ENCODE data around the gene C21orf91.

The C21orf91 gene

DNA sequence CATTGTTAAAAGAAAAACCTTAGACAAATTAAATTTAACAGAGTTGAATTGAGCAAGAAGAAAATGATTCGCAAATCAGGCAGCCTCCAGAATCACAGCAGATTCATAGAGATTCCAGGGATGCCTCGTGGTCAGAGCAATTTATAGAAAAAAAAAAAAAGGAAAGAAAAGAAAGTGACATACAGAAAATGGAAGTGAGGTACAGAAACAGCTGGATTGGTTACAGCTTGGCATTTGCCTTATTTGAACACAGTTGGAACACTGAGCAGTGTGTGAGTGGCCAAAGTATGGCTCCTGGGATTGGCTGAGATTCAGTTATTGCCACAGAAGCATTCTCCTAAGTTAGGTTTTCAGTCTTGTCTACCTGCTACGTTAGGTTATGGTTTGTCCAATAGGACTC, 9.1 kb upstream of the C21orf91 start:
- TF ChIP-seq SNAI2 (CRISPR knock-in tag; IDR thresholded peaks at IDR 0.05): no peak
- TF ChIP-seq GLIS3 (CRISPR knock-in tag; IDR thresholded peaks at IDR 0.05): no peak
- TF ChIP-seq, protein P1, sequence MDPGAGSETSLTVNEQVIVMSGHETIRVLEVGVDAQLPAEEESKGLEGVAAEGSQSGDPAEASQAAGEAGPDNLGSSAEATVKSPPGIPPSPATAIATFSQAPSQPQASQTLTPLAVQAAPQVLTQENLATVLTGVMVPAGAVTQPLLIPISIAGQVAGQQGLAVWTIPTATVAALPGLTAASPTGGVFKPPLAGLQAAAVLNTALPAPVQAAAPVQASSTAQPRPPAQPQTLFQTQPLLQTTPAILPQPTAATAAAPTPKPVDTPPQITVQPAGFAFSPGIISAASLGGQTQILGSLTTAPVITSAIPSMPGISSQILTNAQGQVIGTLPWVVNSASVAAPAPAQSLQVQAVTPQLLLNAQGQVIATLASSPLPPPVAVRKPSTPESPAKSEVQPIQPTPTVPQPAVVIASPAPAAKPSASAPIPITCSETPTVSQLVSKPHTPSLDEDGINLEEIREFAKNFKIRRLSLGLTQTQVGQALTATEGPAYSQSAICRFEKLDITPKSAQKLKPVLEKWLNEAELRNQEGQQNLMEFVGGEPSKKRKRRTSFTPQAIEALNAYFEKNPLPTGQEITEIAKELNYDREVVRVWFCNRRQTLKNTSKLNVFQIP (CRISPR knock-in tag; IDR thresholded peaks at IDR 0.05; ENCODE audit: borderline replicate concordance, low read depth): no peak
- no peak for TF ChIP-seq ISL1 (CRISPR knock-in tag; IDR thresholded peaks at IDR 0.05)
- no peak for TF ChIP-seq TOX (CRISPR knock-in tag; IDR thresholded peaks at IDR 0.05; ENCODE audit: borderline replicate concordance)
- no peak for TF ChIP-seq CSDC2 (CRISPR knock-in tag; IDR thresholded peaks at IDR 0.05)
- TF ChIP-seq, protein P2, sequence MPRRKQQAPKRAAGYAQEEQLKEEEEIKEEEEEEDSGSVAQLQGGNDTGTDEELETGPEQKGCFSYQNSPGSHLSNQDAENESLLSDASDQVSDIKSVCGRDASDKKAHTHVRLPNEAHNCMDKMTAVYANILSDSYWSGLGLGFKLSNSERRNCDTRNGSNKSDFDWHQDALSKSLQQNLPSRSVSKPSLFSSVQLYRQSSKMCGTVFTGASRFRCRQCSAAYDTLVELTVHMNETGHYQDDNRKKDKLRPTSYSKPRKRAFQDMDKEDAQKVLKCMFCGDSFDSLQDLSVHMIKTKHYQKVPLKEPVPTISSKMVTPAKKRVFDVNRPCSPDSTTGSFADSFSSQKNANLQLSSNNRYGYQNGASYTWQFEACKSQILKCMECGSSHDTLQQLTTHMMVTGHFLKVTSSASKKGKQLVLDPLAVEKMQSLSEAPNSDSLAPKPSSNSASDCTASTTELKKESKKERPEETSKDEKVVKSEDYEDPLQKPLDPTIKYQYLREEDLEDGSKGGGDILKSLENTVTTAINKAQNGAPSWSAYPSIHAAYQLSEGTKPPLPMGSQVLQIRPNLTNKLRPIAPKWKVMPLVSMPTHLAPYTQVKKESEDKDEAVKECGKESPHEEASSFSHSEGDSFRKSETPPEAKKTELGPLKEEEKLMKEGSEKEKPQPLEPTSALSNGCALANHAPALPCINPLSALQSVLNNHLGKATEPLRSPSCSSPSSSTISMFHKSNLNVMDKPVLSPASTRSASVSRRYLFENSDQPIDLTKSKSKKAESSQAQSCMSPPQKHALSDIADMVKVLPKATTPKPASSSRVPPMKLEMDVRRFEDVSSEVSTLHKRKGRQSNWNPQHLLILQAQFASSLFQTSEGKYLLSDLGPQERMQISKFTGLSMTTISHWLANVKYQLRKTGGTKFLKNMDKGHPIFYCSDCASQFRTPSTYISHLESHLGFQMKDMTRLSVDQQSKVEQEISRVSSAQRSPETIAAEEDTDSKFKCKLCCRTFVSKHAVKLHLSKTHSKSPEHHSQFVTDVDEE (CRISPR knock-in tag; IDR thresholded peaks at IDR 0.05): no peak
- no peak for TF ChIP-seq ESRRG (CRISPR knock-in tag; IDR thresholded peaks at IDR 0.05)
- TF ChIP-seq, protein P3, sequence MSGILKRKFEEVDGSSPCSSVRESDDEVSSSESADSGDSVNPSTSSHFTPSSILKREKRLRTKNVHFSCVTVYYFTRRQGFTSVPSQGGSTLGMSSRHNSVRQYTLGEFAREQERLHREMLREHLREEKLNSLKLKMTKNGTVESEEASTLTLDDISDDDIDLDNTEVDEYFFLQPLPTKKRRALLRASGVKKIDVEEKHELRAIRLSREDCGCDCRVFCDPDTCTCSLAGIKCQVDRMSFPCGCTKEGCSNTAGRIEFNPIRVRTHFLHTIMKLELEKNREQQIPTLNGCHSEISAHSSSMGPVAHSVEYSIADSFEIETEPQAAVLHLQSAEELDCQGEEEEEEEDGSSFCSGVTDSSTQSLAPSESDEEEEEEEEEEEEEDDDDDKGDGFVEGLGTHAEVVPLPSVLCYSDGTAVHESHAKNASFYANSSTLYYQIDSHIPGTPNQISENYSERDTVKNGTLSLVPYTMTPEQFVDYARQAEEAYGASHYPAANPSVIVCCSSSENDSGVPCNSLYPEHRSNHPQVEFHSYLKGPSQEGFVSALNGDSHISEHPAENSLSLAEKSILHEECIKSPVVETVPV (CRISPR knock-in tag; IDR thresholded peaks at IDR 0.05): no peak
- TF ChIP-seq, protein P4, sequence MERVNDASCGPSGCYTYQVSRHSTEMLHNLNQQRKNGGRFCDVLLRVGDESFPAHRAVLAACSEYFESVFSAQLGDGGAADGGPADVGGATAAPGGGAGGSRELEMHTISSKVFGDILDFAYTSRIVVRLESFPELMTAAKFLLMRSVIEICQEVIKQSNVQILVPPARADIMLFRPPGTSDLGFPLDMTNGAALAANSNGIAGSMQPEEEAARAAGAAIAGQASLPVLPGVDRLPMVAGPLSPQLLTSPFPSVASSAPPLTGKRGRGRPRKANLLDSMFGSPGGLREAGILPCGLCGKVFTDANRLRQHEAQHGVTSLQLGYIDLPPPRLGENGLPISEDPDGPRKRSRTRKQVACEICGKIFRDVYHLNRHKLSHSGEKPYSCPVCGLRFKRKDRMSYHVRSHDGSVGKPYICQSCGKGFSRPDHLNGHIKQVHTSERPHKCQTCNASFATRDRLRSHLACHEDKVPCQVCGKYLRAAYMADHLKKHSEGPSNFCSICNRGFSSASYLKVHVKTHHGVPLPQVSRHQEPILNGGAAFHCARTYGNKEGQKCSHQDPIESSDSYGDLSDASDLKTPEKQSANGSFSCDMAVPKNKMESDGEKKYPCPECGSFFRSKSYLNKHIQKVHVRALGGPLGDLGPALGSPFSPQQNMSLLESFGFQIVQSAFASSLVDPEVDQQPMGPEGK (CRISPR knock-in tag; IDR thresholded peaks at IDR 0.05; ENCODE audit: borderline replicate concordance): no peak
- no peak for TF ChIP-seq TCF4 (CRISPR knock-in tag; IDR thresholded peaks at IDR 0.05; ENCODE audit: borderline replicate concordance)
- no peak for TF ChIP-seq ARNTL (CRISPR knock-in tag; IDR thresholded peaks at IDR 0.05; ENCODE audit: borderline replicate concordance, low read depth)
- ATAC-seq: no peak

DNA sequence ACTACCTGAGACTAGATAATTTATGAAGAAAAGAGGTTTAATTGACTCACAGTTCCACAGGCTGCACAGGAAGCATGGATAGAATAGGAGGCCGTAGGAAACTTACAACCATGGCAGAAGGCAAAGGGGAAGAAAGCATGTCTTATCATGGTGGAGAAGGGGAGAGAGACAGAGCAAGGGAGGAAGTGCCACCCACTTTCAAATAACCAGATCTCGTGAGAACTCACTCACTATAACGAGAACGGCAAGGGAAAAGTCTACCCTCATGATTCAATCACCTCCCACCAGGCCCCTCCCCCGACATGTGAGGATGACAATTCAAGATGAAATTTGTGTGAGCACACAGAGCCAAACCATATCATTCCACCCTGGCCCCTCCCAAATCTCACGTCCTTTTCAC, 4.7 kb upstream of the C21orf91 start:
- no peak for ATAC-seq
- TF ChIP-seq ISL1 (CRISPR knock-in tag; IDR thresholded peaks at IDR 0.05) (no peak), SNAI2 (CRISPR knock-in tag; IDR thresholded peaks at IDR 0.05) (no peak), ARNTL (CRISPR knock-in tag; IDR thresholded peaks at IDR 0.05; ENCODE audit: borderline replicate concordance, low read depth) (no peak), ZNF565 (CRISPR knock-in tag; conservative IDR thresholded peaks at IDR 0.05; ENCODE audit: low read depth) (no peak), ZC3H10 (CRISPR knock-in tag; IDR thresholded peaks at IDR 0.05) (no peak), ZNF8 (CRISPR knock-in tag; IDR thresholded peaks at IDR 0.05) (no peak), BACH2 (CRISPR knock-in tag; IDR thresholded peaks at IDR 0.05; ENCODE audit: borderline replicate concordance) (no peak), ZFP3 (CRISPR knock-in tag; IDR thresholded peaks at IDR 0.05) (no peak), CSDC2 (CRISPR knock-in tag; IDR thresholded peaks at IDR 0.05) (no peak), RARB (CRISPR knock-in tag; IDR thresholded peaks at IDR 0.05) (no peak), ESRRG (CRISPR knock-in tag; IDR thresholded peaks at IDR 0.05) (no peak)
- TF ChIP-seq, protein P4 (CRISPR knock-in tag; IDR thresholded peaks at IDR 0.05; ENCODE audit: borderline replicate concordance): no peak
- TF ChIP-seq, protein P5, sequence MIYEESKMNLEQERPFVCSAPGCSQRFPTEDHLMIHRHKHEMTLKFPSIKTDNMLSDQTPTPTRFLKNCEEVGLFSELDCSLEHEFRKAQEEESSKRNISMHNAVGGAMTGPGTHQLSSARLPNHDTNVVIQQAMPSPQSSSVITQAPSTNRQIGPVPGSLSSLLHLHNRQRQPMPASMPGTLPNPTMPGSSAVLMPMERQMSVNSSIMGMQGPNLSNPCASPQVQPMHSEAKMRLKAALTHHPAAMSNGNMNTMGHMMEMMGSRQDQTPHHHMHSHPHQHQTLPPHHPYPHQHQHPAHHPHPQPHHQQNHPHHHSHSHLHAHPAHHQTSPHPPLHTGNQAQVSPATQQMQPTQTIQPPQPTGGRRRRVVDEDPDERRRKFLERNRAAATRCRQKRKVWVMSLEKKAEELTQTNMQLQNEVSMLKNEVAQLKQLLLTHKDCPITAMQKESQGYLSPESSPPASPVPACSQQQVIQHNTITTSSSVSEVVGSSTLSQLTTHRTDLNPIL (CRISPR knock-in tag; IDR thresholded peaks at IDR 0.05; ENCODE audit: low read depth): no peak
- TF ChIP-seq, protein P1 (CRISPR knock-in tag; IDR thresholded peaks at IDR 0.05; ENCODE audit: borderline replicate concordance, low read depth): no peak
- TF ChIP-seq, protein P2 (CRISPR knock-in tag; IDR thresholded peaks at IDR 0.05): no peak

Data from SK-N-SH treated with all-trans-retinoic acid at 6 μM for 48 hours (cell line).